ENCODE measurements around the gene SIRPA.

DNA sequence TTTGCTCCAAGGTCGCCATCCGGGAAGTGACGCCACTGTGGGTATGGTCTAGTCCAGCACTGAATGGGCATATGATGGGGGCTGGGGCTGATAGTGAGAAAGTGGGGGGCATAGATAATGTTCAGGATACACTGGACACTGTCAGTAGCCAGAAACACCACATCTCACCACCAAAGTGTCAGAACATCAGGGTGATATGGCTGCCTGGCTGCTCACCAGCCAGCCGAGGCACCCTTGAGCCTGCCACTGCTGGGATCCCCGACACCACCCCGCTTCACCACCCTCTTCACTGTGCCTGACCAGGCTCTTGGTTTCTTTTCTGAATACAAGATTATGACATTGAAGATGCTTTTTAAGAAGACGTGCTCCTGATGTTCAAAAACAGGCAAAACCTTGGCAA, 46.9 kb downstream of the SIRPA start:
- TF ChIP-seq, protein P1, sequence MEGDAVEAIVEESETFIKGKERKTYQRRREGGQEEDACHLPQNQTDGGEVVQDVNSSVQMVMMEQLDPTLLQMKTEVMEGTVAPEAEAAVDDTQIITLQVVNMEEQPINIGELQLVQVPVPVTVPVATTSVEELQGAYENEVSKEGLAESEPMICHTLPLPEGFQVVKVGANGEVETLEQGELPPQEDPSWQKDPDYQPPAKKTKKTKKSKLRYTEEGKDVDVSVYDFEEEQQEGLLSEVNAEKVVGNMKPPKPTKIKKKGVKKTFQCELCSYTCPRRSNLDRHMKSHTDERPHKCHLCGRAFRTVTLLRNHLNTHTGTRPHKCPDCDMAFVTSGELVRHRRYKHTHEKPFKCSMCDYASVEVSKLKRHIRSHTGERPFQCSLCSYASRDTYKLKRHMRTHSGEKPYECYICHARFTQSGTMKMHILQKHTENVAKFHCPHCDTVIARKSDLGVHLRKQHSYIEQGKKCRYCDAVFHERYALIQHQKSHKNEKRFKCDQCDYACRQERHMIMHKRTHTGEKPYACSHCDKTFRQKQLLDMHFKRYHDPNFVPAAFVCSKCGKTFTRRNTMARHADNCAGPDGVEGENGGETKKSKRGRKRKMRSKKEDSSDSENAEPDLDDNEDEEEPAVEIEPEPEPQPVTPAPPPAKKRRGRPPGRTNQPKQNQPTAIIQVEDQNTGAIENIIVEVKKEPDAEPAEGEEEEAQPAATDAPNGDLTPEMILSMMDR (IDR thresholded peaks at IDR 0.05; ENCODE audit: low read depth, low read length, poor library complexity, severe bottlenecking), result no peak
- no peak for TF ChIP-seq EZH2phosphoT487 (IDR thresholded peaks at IDR 0.05; ENCODE audit: borderline replicate concordance, low read length)
